ENCODE results near the gene MAPK13. TPM values are rescaled to one million over a fixed set of nuclear protein-coding genes. Genes with fewer than 3 reads are reported as not detected.

The MAPK13 gene
- total RNA-seq, result 2.8 and 4.1 TPM in 2 replicates

DNA sequence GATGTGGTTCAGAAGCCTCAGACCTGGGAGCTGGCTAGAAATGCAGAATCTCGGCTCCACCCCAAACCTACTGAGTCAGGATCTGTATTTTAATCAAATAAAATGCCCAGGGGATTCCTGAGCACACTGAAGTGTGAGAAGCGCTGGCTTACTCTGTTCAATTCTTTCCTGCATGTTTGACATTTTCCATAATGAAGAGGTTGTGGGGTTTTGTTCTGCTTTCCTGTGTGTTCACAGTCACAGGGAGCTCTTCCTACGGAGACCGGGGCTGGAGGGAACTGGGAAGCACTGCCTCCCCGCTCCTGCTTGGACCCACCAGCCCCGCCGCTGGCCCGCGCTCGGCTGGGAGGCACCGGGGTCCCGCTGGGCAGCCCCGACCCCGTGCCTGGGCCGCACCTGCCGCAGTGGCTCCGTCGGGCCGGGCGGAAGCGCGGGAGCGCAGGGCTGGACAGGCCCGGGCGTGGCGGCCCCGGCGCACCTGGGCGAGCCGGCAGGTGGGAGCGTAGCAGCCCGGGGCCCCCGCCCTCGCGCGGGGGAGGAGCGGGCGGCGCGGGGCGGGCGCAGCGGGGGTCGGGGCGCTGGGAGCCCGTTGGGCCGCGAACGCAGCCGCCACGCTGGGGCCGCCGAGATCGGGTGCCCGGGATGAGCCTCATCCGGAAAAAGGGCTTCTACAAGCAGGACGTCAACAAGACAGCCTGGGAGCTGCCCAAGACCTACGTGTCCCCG is at the start of gene MAPK13:
Gene MAPK13 (plus strand): TSS at position 573 of the 726 bp plus-strand sequence. CDS start 70 bp downstream, at position 643.

Other genes starting within 250 kb of the MAPK13 start
- gene SRPK1, start 209.4 kb upstream of the MAPK13 start, total RNA-seq, result 35.9 and 44.0 TPM in 2 replicates
- gene SLC26A8, start 105.9 kb upstream of the MAPK13 start, total RNA-seq, result not detected in 2 replicates
- 74.4 and 89.4 TPM in 2 replicates for gene MAPK14, start 102.7 kb upstream of the MAPK13 start, total RNA-seq
- gene BRPF3, start 66.2 kb downstream of the MAPK13 start, total RNA-seq, result 16.9 and 28.4 TPM in 2 replicates
- gene PNPLA1, start 139.5 kb downstream of the MAPK13 start, total RNA-seq, result not detected in 2 replicates
- gene BNIP5, start 206.4 kb downstream of the MAPK13 start, total RNA-seq, result not detected in 2 replicates